CD4-positive, alpha-beta T cell (primary cell): ENCODE results near the gene SELE. TPM values are rescaled to one million over a fixed set of nuclear protein-coding genes. Genes with fewer than 3 reads are reported as not detected.

ENCODE experiments used
- ATAC-seq: fragments of 200-7000 bp; cut with Tn5 transposase; one replicate; pipeline ENCODE4 v1.10.0; 2022; ENCODE audit warnings: mild to moderate bottlenecking; ENCODE audit not compliant: poor library complexity
- CTCF ChIA-PET: fragments of 350-600 bp; sonication (Branson Sonifier 250); formaldehyde crosslinking; loops from one replicate; lab custom pipeline; 2021; ENCODE audit warnings: antibody characterized with exemption, inconsistent platforms; lab: Charles Lee
- POLR2A ChIA-PET: fragments of 350-600 bp; sonication (Branson Sonifier 250); formaldehyde crosslinking; loops from one replicate; lab custom pipeline; 2021; ENCODE audit warnings: antibody characterized with exemption, inconsistent platforms; lab: Charles Lee
- DNase-seq, 14 experiments: peaks; one replicate each; pipeline ENCODE4 v3.0.0-alpha.2; 2013 to 2020; ENCODE audit warnings: mixed read lengths in 2 of 14
- H3K27ac ChIP-seq, 2 donors: one replicate each; pipeline versions ENCODE4 v1.5.1 to v1.7.0; 2013; ENCODE audit warnings: low read length in 2 of 2, low read depth in 1 of 2, mild to moderate bottlenecking in 1 of 2
- H3K27me3 ChIP-seq, 2 experiments: 1 replicate in 1 of 2; 2 replicates in 1 of 2; pipeline versions ENCODE4 v1.6.1 to v1.7.0; 2013; ENCODE audit warnings: low read length in 2 of 2, control low read depth in 1 of 2, mild to moderate bottlenecking in 1 of 2, moderate library complexity in 1 of 2; ENCODE audit not compliant: insufficient read depth in 2 of 2, control insufficient read depth in 1 of 2
- H3K36me3 ChIP-seq: one replicate; pipeline ENCODE4 v1.6.1; 2013; ENCODE audit warnings: low read length, control low read depth; ENCODE audit not compliant: insufficient read depth
- H3K4me1 ChIP-seq: one replicate; pipeline ENCODE4 v1.6.1; 2013; ENCODE audit warnings: low read length, control low read depth; ENCODE audit not compliant: insufficient read depth
- H3K4me3 ChIP-seq: one replicate; pipeline ENCODE4 v1.5.1; 2013; ENCODE audit warnings: mild to moderate bottlenecking, low read length, moderate library complexity
- H3K9me3 ChIP-seq, 2 experiments: 1 replicate in 1 of 2; 2 replicates in 1 of 2; pipeline versions ENCODE4 v1.6.1 to v1.7.0; 2013; ENCODE audit warnings: low read length in 2 of 2, mild to moderate bottlenecking in 2 of 2, control low read depth in 1 of 2, moderate library complexity in 1 of 2; ENCODE audit not compliant: control insufficient read depth in 1 of 2, insufficient read depth in 1 of 2
- H3K27ac Mint-ChIP-seq: one replicate; pipeline ENCODE4 v1.8.0; 2020; ENCODE audit warnings: mixed read lengths
- H3K27me3 Mint-ChIP-seq: one replicate; pipeline ENCODE4 v1.8.0; 2021; ENCODE audit warnings: mixed read lengths
- H3K36me3 Mint-ChIP-seq: one replicate; pipeline ENCODE4 v1.8.0; 2021; ENCODE audit warnings: low read depth, mixed read lengths
- H3K4me1 Mint-ChIP-seq: one replicate; pipeline ENCODE4 v1.8.0; 2021; ENCODE audit warnings: low read depth, mixed read lengths
- H3K4me3 Mint-ChIP-seq: one replicate; pipeline ENCODE4 v1.8.0; 2020; ENCODE audit warnings: mild to moderate bottlenecking, mixed read lengths
- H3K9me3 Mint-ChIP-seq: one replicate; pipeline ENCODE4 v1.8.0; 2020; ENCODE audit warnings: mixed read lengths
- intact Hi-C, 2 experiments: fragments of 100-400 bp; cut with DNase I in 1 of 2; cut with micrococcal nuclease in 1 of 2; formaldehyde crosslinking; loops; one replicate each; pipeline versions ENCODE4 v1.15.1 to v1.9.0; 2023 to 2025; cut with DNase I, micrococcal nuclease
- total RNA-seq, 174 experiments: library from RNA in 2 of 174; stranded (reverse) in 2 of 174; gene quantifications; one replicate each; pipeline ENCODE4 v1.2.3 and lab custom pipeline; 2021 to 2026
- TF ChIP-seq, protein P1 (sequence below): fragments of 200-600 bp; IDR thresholded peaks from one replicate; pipeline ENCODE4 v1.8.0; 2022; ENCODE audit warnings: antibody characterized with exemption, mild to moderate bottlenecking

Gene SELE
- total RNA-seq, 2 experiments from 2014 or later = not detected

DNA sequence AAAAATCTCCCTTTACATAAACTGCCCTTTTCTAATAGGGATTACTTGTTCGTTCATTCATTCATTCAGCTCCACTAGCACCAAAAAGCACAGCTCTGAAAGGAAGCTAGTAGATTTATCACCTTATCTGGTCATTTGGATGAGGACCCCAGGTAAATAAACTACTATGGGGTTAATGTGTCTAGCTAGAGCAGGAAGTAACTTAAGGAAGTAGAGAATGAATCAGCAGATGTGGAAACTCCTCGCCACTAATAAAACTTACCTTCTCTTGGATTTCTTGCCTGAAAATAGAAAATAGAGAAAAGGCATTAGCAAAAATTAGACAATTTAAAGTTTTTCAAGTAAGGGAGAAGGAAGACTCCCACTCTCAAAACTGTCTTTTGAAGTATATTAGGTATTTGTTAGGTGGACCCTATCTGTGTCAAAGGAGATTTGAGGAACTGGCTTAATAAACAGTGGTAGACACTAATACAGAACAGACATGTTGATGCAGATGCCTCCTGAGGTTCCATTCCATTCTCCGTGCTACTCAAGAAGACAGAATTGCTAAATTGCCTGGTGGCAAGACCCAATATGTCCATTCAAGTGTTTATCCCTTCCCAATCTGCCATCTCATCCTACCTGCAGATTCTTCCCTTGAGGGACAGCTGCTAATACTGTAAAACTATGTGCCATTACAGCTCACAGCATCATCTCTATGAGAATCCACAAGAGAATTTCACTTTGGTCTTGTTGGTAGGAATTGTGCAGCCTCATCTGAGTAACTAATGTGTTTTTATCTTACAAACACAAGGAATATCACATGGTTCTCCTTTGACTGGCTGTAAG lies 37.4 kb downstream of the SELE start:
- Mint-ChIP-seq H3K4me1 (peaks cover 91% of the 10 kb centered on the region), H3K9me3 (no peaks in the 10 kb centered on the region), H3K4me3 (peak overlapping the region; percentile 64), H3K27me3 (no peaks in the 10 kb centered on the region), H3K36me3 (peaks cover 96% of the 10 kb centered on the region), H3K27ac (no peak overlapping the region)
- no peaks in the 10 kb centered on the region for H3K27me3 ChIP-seq
- POLR2A ChIA-PET = interaction anchor here (0.7 to 10.2 kb wide), 9 partner anchors 11 to 145 kb away, joined by 3 to 286 read pairs (median 4); partner anchors contain the start of gene F5
- DNase-seq (no peak), ATAC-seq (no peak)
- TF ChIP-seq, protein P1, sequence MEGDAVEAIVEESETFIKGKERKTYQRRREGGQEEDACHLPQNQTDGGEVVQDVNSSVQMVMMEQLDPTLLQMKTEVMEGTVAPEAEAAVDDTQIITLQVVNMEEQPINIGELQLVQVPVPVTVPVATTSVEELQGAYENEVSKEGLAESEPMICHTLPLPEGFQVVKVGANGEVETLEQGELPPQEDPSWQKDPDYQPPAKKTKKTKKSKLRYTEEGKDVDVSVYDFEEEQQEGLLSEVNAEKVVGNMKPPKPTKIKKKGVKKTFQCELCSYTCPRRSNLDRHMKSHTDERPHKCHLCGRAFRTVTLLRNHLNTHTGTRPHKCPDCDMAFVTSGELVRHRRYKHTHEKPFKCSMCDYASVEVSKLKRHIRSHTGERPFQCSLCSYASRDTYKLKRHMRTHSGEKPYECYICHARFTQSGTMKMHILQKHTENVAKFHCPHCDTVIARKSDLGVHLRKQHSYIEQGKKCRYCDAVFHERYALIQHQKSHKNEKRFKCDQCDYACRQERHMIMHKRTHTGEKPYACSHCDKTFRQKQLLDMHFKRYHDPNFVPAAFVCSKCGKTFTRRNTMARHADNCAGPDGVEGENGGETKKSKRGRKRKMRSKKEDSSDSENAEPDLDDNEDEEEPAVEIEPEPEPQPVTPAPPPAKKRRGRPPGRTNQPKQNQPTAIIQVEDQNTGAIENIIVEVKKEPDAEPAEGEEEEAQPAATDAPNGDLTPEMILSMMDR = no peak
- CTCF ChIA-PET = interaction anchor here (0.7 to 2.2 kb wide), 4 partner anchors 13 to 110 kb away, joined by 3 to 13 read pairs (median 3); partner anchors contain the start of gene F5
- peaks cover 55% of the 10 kb centered on the region for H3K36me3 ChIP-seq
- no peak overlapping the region for H3K4me3 ChIP-seq
- peaks cover 81% of the 10 kb centered on the region for H3K4me1 ChIP-seq
- H3K27ac ChIP-seq = peak overlapping the region; percentile 19 to 64
- intact Hi-C loops = loop anchor here in 1 of 2 experiments (5.0 kb wide), 1 partner anchor 196 kb away; the partner anchor contains the start of gene SCYL3
- H3K9me3 ChIP-seq = no peaks in the 10 kb centered on the region

DNA sequence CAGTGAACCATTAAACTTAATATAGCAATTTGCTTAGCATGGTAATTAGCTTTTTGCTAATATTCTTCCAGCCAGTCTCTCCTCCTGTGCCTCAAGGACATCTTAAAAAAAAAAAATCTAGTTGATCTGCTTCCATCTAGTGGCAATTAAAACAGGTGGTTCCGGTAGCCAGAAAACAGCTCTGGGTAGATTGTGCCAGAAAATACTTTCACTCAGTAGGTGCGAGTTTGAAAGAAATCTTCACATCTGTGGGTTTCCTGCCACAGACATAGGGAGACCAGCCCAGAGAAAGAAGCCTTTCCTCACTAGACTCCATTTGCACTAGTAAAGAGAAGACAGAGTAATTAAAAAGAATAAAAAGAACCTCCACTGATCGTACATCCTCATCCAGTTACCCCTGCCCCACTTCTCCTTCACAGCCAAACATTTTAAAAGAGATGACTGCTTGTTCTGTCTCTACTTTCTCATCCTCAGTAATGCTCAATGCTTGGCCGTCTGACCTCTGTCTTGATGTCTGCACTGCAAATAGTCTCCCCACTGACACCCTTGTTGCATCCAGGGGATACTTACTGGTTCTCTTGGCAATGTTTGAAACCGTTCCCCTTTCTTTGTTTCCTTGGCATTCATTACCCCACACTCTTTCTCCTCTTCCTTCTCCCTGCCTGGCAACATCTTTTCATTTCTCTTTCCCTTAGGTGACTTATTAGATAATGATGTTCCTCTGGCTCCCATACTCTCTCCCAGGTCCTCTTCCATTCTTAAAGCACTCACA lies 39.4 kb downstream of the SELE start:
- no peaks in the 10 kb centered on the region for H3K9me3 Mint-ChIP-seq
- H3K27ac Mint-ChIP-seq = no peak overlapping the region
- H3K36me3 Mint-ChIP-seq = peaks cover 97% of the 10 kb centered on the region
- ChIA-PET CTCF (interaction anchor here (1.2 to 3.9 kb wide), 9 partner anchors 8 to 148 kb away, joined by 3 to 34 read pairs (median 13); partner anchors contain the start of gene F5), POLR2A (interaction anchor here (0.6 to 10.2 kb wide), 19 partner anchors 7 to 1351 kb away, joined by 3 to 286 read pairs (median 5); partner anchors contain the start of genes F5, METTL18 and SCYL3)
- Histone ChIP-seq H3K4me3 (peak overlapping the region; percentile 4), H3K27ac (peak overlapping the region; percentile 55 to 64), H3K36me3 (peaks cover 50% of the 10 kb centered on the region), H3K4me1 (peaks cover 83% of the 10 kb centered on the region), H3K27me3 (no peaks in the 10 kb centered on the region), H3K9me3 (no peaks in the 10 kb centered on the region)
- peaks cover 73% of the 10 kb centered on the region for H3K4me1 Mint-ChIP-seq
- TF ChIP-seq, protein P1 = peak; percentile 70
- peak overlapping the region; percentile 68 for H3K4me3 Mint-ChIP-seq
- intact Hi-C loops = loop anchor here (1.0 to 5.0 kb wide), 6 partner anchors 16 to 198 kb away; partner anchors contain the start of genes SELL (in 2 of the 2), F5 (in 1 of the 2) and SCYL3 (in 1 of the 2)
- H3K27me3 Mint-ChIP-seq = no peaks in the 10 kb centered on the region
- peak in 10 of 14 experiments; percentile 13 to 90 (median 49) for DNase-seq
- peak; percentile 59 for ATAC-seq
